Activated CD8-positive, alpha-beta T cell treated with anti-CD3 and anti-CD28 coated beads, Interleukin-2, amount 10 ng/mL, durations not matched to agents 7 days and 5 days (primary cell): ENCODE results near the gene RYR2. TPM values are rescaled to one million over a fixed set of nuclear protein-coding genes. Genes with fewer than 3 reads are reported as not detected.

Experiments
- ATAC-seq: fragments of 150-1000 bp; cut with Tn5 transposase; one replicate; pipeline ENCODE4 v1.10.0; 2021; ENCODE audit warnings: moderate library complexity
- CTCF ChIA-PET: fragments of 350-600 bp; sonication (Branson Sonifier 250); formaldehyde crosslinking; loops from one replicate; lab custom pipeline; 2021; ENCODE audit warnings: antibody characterized with exemption; lab: Charles Lee
- POLR2A ChIA-PET: fragments of 350-600 bp; sonication (Branson Sonifier 250); formaldehyde crosslinking; loops from one replicate; lab custom pipeline; 2021; ENCODE audit warnings: antibody characterized with exemption; lab: Charles Lee
- DNase-seq: peaks from one replicate; pipeline ENCODE4 v3.0.0-alpha.2; 2020
- H3K27ac Mint-ChIP-seq: one replicate; pipeline ENCODE4 v1.8.0; 2021; ENCODE audit warnings: mild to moderate bottlenecking, mixed read lengths
- H3K27me3 Mint-ChIP-seq: one replicate; pipeline ENCODE4 v1.8.0; 2021; ENCODE audit warnings: low read depth, mixed read lengths
- H3K36me3 Mint-ChIP-seq: one replicate; pipeline ENCODE4 v1.8.0; 2021; ENCODE audit warnings: low read depth, mixed read lengths
- H3K4me1 Mint-ChIP-seq: one replicate; pipeline ENCODE4 v1.8.0; 2021; ENCODE audit warnings: low read depth, mixed read lengths
- H3K4me3 Mint-ChIP-seq: one replicate; pipeline ENCODE4 v1.8.0; 2021; ENCODE audit warnings: mild to moderate bottlenecking, mixed read lengths
- H3K9me3 Mint-ChIP-seq: one replicate; pipeline ENCODE4 v1.8.0; 2022; ENCODE audit warnings: mixed read lengths; ENCODE audit not compliant: insufficient read depth
- total RNA-seq, 2 experiments: library from RNA; stranded (reverse); gene quantifications; one replicate each; pipeline ENCODE4 v1.2.3, GENCODE V29; 2021

RYR2 gene
- total RNA-seq, 2 experiments from 2014 or later, result not detected

DNA sequence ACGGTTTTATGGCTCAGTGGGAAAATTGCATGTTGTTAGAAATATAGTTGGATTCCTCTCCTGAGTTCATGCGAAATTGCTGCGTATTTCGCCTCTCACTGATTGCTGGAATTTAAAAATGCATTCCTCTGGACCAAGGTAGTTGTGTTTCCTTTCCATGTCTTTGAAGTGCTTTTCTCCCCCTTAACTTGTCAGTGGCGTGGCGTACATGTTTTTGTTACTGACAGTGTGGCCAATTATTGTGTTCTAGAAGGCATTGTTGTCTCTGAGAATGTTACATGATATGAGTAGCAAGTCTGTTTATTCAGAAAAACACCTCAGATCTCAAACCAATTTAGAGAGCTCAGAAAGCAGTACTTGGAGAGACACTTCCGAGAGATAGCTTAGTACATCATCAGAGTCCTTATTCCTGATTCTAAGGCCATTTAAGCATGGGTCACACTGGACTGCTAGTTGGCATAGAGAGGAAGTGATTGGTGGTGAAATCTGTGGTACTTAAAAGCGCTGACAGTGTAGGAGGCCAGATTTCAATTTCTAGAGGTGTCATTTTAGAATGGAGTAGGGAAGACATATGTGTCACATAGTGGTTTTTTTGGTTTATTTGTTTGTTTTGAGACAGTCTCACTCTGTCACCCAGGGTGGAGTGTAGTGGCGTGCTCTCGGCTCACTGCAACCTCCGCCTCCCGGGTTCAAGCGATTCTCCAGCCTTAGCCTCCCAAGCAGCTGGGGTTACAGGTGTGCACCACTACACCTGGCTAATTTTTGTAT, 184.4 kb downstream of the RYR2 start:
- H3K4me3 Mint-ChIP-seq, result no peak overlapping the region
- no peak for DNase-seq
- H3K36me3 Mint-ChIP-seq, result no peaks in the 10 kb centered on the region

DNA sequence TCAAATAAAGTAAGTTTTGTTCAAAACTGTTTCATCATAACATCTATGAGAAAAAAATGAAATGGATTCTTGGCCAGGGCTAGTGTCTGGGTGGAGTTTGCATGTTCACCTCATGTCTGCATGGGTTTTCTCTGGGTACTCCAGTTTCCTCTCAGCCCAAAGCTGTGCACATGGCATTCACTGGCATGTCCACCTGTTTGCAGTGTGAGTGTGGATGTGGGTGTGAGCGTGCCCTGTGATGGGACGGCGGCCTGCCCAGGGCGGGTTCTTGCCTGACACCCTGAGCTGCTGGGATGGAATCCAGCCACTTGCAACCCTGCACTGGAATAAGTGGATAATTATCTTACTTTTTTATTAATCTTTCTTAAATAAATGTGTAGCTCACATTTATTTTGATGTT, 185.5 kb downstream of the RYR2 start:
- ATAC-seq (no peak), DNase-seq (no peak)
- POLR2A ChIA-PET, result no interaction called here
- CTCF ChIA-PET, result no interaction called here
- Mint-ChIP-seq H3K27me3 (no peaks in the 10 kb centered on the region), H3K4me1 (no peaks in the 10 kb centered on the region), H3K4me3 (no peak overlapping the region), H3K27ac (no peak overlapping the region), H3K36me3 (no peaks in the 10 kb centered on the region), H3K9me3 (no peaks in the 10 kb centered on the region)

More for the DNA sequence above, 184.4 kb downstream of the RYR2 start:
- ATAC-seq, result no peak
- ChIA-PET POLR2A (no interaction called here), CTCF (no interaction called here)
- H3K27ac Mint-ChIP-seq, result no peak overlapping the region
- H3K9me3 Mint-ChIP-seq, result no peaks in the 10 kb centered on the region
- H3K4me1 Mint-ChIP-seq, result no peaks in the 10 kb centered on the region
- no peaks in the 10 kb centered on the region for H3K27me3 Mint-ChIP-seq

DNA sequence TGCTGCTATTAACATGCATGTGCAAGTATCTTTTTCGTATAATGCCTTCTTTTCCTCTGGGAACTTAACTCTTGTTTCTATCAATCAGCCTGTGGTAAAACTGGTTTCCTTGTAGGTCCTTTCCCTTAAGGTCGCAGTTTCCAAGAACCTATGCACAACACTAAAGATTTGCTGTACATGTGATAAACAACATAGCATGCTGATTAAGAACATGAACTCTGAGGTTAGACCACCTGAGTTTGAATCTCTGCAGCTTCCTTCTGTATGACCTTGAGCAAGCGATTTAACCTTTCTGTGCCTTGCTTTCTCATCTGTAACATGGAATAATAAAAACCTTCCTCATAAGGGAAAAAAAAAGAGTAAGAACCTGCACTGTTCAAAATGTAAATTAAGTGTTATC, 186.4 kb downstream of the RYR2 start:
- ChIA-PET CTCF (no interaction called here), POLR2A (no interaction called here)
- H3K27me3 Mint-ChIP-seq, result no peaks in the 10 kb centered on the region
- no peaks in the 10 kb centered on the region for H3K36me3 Mint-ChIP-seq
- ATAC-seq, result no peak
- H3K9me3 Mint-ChIP-seq, result no peaks in the 10 kb centered on the region
- no peak overlapping the region for H3K4me3 Mint-ChIP-seq
- H3K4me1 Mint-ChIP-seq, result no peaks in the 10 kb centered on the region
- DNase-seq, result no peak
- no peak overlapping the region for H3K27ac Mint-ChIP-seq

DNA sequence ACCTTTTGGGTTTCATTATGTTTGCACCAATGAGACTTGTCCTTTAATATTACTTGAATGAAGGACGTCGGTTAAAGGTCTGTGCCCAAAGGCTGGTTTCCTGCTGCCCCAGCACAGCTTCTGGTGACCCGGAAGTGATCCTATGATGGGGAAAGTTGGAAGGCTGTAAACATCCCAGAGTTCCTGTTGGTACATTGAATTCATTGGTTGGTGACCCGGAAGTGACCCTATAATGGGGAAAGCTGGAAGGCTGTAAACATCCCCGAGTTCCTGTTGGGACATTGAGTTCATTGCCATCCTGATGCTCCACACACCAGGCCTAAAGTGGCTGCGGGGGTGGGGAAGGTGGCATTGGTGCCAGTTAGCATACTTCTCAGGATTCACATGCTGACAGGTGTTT, 187.3 kb downstream of the RYR2 start:
- H3K27ac Mint-ChIP-seq, result no peak overlapping the region
- ATAC-seq (no peak), DNase-seq (no peak)
- POLR2A ChIA-PET, result no interaction called here
- H3K27me3 Mint-ChIP-seq, result no peaks in the 10 kb centered on the region
- no peaks in the 10 kb centered on the region for H3K4me1 Mint-ChIP-seq
- H3K4me3 Mint-ChIP-seq, result no peak overlapping the region
- CTCF ChIA-PET, result no interaction called here
- H3K9me3 Mint-ChIP-seq, result no peaks in the 10 kb centered on the region
- no peaks in the 10 kb centered on the region for H3K36me3 Mint-ChIP-seq

DNA sequence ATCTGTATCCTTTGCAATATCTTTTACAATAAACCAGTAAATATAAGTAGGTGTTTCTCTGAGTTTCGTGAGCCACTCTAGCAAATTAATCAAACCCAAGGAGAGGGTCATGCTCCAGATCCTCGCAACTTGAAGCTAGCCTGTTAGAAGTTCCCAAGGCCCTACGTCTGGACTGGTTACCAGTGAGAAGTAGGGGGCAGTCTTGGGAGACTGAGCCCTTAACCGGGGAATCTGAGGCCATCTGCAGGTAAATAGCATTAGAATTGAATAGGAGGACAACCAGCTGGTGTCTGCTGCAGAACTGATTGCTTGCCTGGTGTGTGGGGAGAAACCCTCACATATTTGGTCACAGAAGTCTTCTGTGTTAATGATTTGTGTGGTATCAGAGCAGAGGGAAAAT, 190.5 kb downstream of the RYR2 start:
- ATAC-seq (no peak), DNase-seq (no peak)
- no peaks in the 10 kb centered on the region for H3K36me3 Mint-ChIP-seq
- H3K27ac Mint-ChIP-seq, result no peak overlapping the region
- no peak overlapping the region for H3K4me3 Mint-ChIP-seq
- H3K27me3 Mint-ChIP-seq, result no peaks in the 10 kb centered on the region
- ChIA-PET CTCF (no interaction called here), POLR2A (no interaction called here)
- H3K9me3 Mint-ChIP-seq, result no peaks in the 10 kb centered on the region
- no peaks in the 10 kb centered on the region for H3K4me1 Mint-ChIP-seq

DNA sequence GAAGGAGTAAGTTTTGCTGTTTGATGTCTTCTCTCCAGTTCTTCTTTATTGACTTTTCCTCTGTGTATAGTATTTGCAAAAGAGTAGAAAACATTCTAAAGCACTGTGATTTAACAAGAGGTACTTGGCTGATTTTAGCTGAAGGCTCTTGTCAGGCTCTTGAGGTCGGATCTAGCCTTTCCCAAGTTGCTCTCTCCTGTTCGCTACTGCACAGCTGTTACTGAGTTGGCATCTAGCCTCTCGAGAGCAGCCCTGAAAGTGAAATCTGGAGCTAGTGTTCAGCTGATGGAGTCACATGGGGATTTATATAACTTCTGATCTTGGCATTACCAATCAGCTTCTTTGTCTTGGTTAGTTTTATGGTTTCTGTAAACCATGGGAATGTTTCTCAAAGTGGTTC, 193.1 kb downstream of the RYR2 start:
- Mint-ChIP-seq H3K9me3 (no peaks in the 10 kb centered on the region), H3K36me3 (no peaks in the 10 kb centered on the region), H3K27ac (no peak overlapping the region), H3K4me3 (no peak overlapping the region), H3K27me3 (no peaks in the 10 kb centered on the region), H3K4me1 (no peaks in the 10 kb centered on the region)
- CTCF ChIA-PET, result no interaction called here
- ATAC-seq, result no peak
- DNase-seq, result no peak
- POLR2A ChIA-PET, result no interaction called here

DNA sequence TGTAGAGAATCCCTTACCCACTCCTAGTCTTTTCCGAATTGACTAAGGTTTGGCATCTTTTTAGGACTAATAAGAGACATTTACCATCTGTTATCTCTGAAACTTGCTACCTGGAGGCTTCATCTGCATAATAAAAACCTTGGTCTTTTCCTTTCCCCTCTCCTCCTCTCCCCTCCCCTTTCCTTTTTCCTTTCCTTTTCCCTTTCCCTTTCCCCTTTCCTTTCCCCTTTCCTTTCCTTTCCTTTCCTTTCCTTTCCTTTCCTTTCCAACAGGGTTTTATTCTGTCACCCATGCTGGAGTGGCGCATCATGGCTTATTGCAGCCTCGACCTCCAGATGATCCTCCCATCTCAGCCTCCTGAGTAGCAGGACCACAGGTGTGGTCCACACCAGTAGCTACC, 195.7 kb downstream of the RYR2 start:
- no peak for DNase-seq
- Mint-ChIP-seq H3K27ac (no peak overlapping the region), H3K4me3 (no peak overlapping the region), H3K9me3 (no peaks in the 10 kb centered on the region), H3K27me3 (no peaks in the 10 kb centered on the region), H3K4me1 (no peaks in the 10 kb centered on the region), H3K36me3 (no peaks in the 10 kb centered on the region)
- ATAC-seq, result no peak
- CTCF ChIA-PET, result no interaction called here
- POLR2A ChIA-PET, result interaction anchor here (0.6 kb wide), 1 partner anchor 388 kb away, joined by 4 read pairs; no protein-coding TSS in a partner anchor

DNA sequence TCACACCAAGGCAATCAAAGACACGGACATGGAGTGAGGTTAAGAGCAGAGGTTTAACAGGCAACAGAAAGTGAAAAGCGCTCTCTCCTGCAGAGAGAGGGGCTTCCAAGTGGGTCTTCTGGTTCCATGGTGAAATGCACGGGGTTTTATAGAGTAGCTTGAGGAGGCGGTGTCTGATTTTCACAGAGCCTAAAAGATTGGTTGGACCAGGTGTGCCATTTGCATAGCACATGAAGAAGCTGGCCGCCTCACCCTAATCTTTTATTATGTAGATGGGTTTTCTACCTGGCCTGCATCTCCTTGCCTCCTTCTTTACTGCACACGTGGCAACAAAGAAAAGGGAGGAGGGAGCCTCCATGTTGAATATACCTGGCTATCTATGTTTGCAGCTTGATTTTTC, 197.3 kb downstream of the RYR2 start:
- Mint-ChIP-seq H3K4me3 (no peak overlapping the region), H3K9me3 (no peaks in the 10 kb centered on the region), H3K27ac (no peak overlapping the region), H3K4me1 (no peaks in the 10 kb centered on the region), H3K27me3 (no peaks in the 10 kb centered on the region), H3K36me3 (no peaks in the 10 kb centered on the region)
- ATAC-seq (no peak), DNase-seq (no peak)
- ChIA-PET CTCF (no interaction called here), POLR2A (no interaction called here)

DNA sequence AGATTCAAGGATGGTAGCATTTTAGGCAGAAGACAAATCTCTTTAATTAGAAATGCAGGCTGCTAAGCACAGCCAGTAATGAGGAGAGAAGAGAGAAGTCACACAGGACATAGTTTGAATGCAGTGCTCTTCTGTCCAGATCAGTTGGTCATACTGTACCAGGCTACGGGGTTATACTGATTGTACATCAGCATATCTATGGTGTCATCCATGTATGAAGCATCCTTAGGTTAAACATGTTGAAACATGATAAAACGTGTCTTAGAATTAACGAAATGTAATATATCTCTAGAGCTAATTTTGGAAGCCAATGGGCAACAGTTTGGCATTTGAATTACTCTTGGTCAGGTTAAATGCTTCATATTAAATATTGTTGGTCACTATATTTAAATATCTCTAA, 199.1 kb downstream of the RYR2 start:
- ATAC-seq (no peak), DNase-seq (no peak)
- Mint-ChIP-seq H3K4me1 (no peaks in the 10 kb centered on the region), H3K36me3 (no peaks in the 10 kb centered on the region), H3K27ac (no peak overlapping the region), H3K4me3 (no peak overlapping the region), H3K9me3 (no peaks in the 10 kb centered on the region), H3K27me3 (no peaks in the 10 kb centered on the region)
- ChIA-PET POLR2A (no interaction called here), CTCF (no interaction called here)

DNA sequence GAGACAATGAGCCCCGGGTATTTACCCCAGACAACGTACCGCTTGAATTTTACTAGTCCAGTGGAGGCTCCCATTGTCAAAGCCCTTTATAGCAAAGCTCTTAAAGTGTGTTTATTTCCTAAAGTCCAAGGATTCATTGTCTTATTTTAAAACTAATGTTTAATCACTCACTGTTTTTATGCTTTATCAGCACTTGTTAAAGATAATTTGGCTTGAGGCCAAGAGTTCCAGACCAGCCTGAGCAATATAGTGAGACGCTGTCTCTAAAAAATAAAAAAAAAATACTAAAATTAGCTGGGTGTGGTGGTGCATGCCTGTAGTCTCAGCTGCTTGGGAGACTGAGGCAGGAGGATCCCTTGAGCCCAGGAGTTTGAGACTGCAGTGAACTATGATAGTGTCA, 202.8 kb downstream of the RYR2 start:
- H3K4me1 Mint-ChIP-seq, result no peaks in the 10 kb centered on the region
- ATAC-seq (no peak), DNase-seq (no peak)
- H3K27me3 Mint-ChIP-seq, result no peaks in the 10 kb centered on the region
- POLR2A ChIA-PET, result no interaction called here
- no peaks in the 10 kb centered on the region for H3K36me3 Mint-ChIP-seq
- H3K4me3 Mint-ChIP-seq, result no peak overlapping the region
- H3K9me3 Mint-ChIP-seq, result no peaks in the 10 kb centered on the region
- no peak overlapping the region for H3K27ac Mint-ChIP-seq
- CTCF ChIA-PET, result no interaction called here

DNA sequence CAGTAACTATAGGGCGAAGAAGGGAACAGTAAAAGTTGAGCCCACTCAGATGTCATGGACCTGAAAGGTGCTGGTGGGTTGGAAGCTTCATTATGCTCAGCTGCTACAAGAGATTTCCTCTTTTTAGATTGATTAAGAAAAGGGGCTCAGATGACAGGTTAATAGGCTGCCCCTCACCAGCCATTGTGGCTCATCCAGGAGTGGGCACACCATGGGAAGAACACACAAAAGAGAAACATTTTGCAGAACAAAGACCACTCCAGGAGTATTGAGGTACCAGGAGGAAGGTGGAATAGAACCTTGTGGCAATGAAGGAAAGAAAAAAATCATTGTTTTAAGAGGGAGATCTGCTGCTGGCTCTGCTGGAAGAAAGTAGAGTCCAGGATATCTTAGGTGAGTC, 205.5 kb downstream of the RYR2 start:
- H3K9me3 Mint-ChIP-seq, result no peaks in the 10 kb centered on the region
- H3K36me3 Mint-ChIP-seq, result no peaks in the 10 kb centered on the region
- POLR2A ChIA-PET, result no interaction called here
- ATAC-seq (no peak), DNase-seq (no peak)
- H3K4me1 Mint-ChIP-seq, result no peaks in the 10 kb centered on the region
- CTCF ChIA-PET, result no interaction called here
- H3K27me3 Mint-ChIP-seq, result no peaks in the 10 kb centered on the region
- H3K27ac Mint-ChIP-seq, result no peak overlapping the region
- H3K4me3 Mint-ChIP-seq, result no peak overlapping the region

DNA sequence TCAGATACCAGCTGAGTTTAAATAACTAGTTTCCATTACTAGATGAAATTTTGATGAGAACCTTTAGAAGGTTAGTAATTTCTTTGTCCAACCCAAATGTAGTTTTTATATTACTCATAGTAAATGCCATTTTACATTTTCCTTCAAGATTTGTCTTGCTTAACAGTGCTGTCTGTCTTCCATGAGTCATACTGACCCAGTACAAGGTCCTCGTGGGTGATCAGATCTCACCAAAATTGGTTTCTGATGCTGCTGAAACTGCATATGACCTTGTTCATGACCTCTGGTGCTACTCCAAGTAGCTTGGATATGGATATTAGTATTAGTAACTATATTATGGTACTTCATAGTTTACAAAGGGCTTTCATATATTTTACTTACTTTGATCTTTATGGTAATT, 207.1 kb downstream of the RYR2 start:
- DNase-seq, result no peak
- CTCF ChIA-PET, result no interaction called here
- H3K27ac Mint-ChIP-seq, result no peak overlapping the region
- H3K36me3 Mint-ChIP-seq, result no peaks in the 10 kb centered on the region
- POLR2A ChIA-PET, result no interaction called here
- no peak overlapping the region for H3K4me3 Mint-ChIP-seq
- no peak for ATAC-seq
- H3K4me1 Mint-ChIP-seq, result no peaks in the 10 kb centered on the region
- H3K9me3 Mint-ChIP-seq, result no peaks in the 10 kb centered on the region
- H3K27me3 Mint-ChIP-seq, result no peaks in the 10 kb centered on the region

DNA sequence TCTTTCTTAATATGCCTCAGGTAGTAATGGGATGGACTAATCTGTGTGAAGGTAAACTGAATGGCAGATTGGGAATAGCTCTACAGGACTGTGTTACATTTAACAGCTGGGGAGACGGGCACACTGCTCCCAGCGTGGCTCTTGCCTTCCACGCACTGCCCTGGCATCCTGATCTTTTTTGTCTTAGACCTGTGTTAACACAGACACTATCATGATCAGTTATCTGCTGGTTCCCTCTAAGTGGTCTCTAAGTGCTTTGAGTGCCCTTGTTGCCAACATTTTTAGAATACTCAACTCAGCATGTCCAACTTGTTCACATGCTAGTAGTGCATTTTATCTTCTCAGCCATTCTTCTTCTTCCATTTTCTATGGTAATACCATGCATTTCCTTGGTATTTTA, 208.1 kb downstream of the RYR2 start:
- Mint-ChIP-seq H3K4me1 (no peaks in the 10 kb centered on the region), H3K27ac (no peak overlapping the region), H3K9me3 (no peaks in the 10 kb centered on the region), H3K4me3 (no peak overlapping the region), H3K27me3 (no peaks in the 10 kb centered on the region), H3K36me3 (no peaks in the 10 kb centered on the region)
- no peak for ATAC-seq
- POLR2A ChIA-PET, result no interaction called here
- CTCF ChIA-PET, result no interaction called here
- DNase-seq, result no peak
